ENCODE data around the gene CHDH. TPM values are rescaled to one million over a fixed set of nuclear protein-coding genes. Genes with fewer than 3 reads are reported as not detected.

The CHDH gene
- total RNA-seq, 3 donors from 2014 or later (not counting 1 experiment from before 2014, with no cell fraction given): 0.02 to 1.6 (median 0.09) TPM

DNA sequence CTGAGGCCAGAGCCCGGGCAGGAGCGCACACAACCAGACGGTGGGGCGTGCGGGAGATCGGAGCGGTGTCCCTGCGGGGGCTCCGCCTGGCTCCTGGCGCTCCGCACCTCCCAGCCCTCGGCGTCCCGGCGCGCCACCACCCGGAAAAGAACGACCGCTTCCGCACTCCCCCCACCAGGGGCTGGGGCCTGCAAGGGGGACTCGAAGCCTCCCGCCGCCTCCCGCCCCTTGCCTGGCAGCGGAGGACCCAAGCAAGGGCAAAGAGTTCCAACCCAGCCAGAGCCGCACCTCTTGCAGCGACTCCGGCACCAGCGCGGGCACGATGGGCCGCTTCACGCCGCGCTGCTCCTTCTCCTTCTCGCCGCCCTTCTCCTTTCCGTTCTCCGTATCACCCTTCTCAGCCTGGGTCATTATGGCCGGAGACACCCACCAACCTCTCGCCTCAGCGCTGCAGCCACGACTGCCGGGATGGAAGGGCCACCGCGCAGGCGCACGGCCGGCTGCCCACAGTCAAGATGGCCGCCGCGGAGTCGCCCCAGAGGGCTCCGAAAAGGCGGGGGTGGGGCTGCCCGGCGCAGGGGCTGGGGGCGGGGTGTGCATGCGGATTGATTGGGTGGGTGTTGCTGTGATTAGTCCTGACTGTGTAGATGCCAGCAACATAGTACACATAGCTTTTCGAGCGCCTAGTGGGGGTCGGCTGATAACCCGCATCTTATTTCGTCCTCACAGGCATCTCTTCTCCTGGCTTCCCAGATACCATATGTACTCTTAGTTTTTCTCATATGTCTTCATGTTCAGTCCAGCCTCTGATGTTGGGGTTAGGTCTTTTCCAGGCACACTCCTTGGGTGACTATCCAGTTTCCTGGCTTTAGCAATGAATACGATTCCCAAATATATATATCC is 35.7 kb upstream of the CHDH start, which contains the start of gene ACTR8:
TSS of gene ACTR8 (minus strand) at position 462 of the 903 bp plus-strand sequence. CDS start at position 411, 51 bp downstream.
- ATAC-seq: peak; percentile 89 to 94 (median 90)
- Mint-ChIP-seq H3K36me3 (peaks cover 16% of the 10 kb centered on the region), H3K4me3 (peak within 1 kb of the TSS; percentile 99), H3K9me3 (no peaks in the 10 kb centered on the region), H3K27me3 (ENCODE audit: low read depth in 2 of 2) (no peaks in the 10 kb centered on the region), H3K4me1 (peaks cover 32 to 33% of the 10 kb centered on the region in 2 donors), H3K27ac (peak within 1 kb of the TSS; percentile 88 to 95)
- Histone ChIP-seq H3K27me3 (ENCODE audit: control insufficient read depth, insufficient read depth, low read length) (no peaks in the 10 kb centered on the region), H3K4me3 (ENCODE audit: low read length) (peak within 1 kb of the TSS; percentile 84), H3K9me3 (ENCODE audit: control insufficient read depth, insufficient read depth, low read length) (no peaks in the 10 kb centered on the region), H3K27ac (ENCODE audit: low read length) (peak within 1 kb of the TSS; percentile 80), H3K36me3 (ENCODE audit: control insufficient read depth, insufficient read depth, low read length) (peaks cover 48% of the 10 kb centered on the region), H3K4me1 (ENCODE audit: control insufficient read depth, insufficient read depth, low read length) (peaks cover 11% of the 10 kb centered on the region)
- TF ChIP-seq CTCF (IDR thresholded peaks at IDR 0.05): no peak
- intact Hi-C loops (cut with micrococcal nuclease): no loop called here
- DNase-seq: peak; percentile 84 to 90
- 1% methylated on average over 65 of the region's 65 CpGs for whole genome bisulfite sequencing (ENCODE audit: insufficient coverage)

- ATAC-seq: no peak
- WGBS (ENCODE audit: insufficient coverage): 86% methylated on average over 10 of the region's 10 CpGs
- H3K4me3 ChIP-seq (ENCODE audit: low read length): peak overlapping the region; percentile 84
- H3K27me3 Mint-ChIP-seq (ENCODE audit: low read depth in 2 of 2): no peaks in the 10 kb centered on the region
- H3K27ac Mint-ChIP-seq: peak overlapping the region; percentile 88 to 95
- H3K36me3 ChIP-seq (ENCODE audit: control insufficient read depth, insufficient read depth, low read length): peaks cover 54% of the 10 kb centered on the region
- no peak overlapping the region for H3K27ac ChIP-seq (ENCODE audit: low read length)
- H3K4me3 Mint-ChIP-seq: peak overlapping the region; percentile 99
- H3K9me3 ChIP-seq (ENCODE audit: control insufficient read depth, insufficient read depth, low read length): no peaks in the 10 kb centered on the region
- peaks cover 11% of the 10 kb centered on the region for H3K4me1 ChIP-seq (ENCODE audit: control insufficient read depth, insufficient read depth, low read length)
- H3K4me1 Mint-ChIP-seq: peaks cover 32 to 33% of the 10 kb centered on the region in 2 donors
- peaks cover 24% of the 10 kb centered on the region for H3K36me3 Mint-ChIP-seq
- TF ChIP-seq CTCF (IDR thresholded peaks at IDR 0.05): no peak
- H3K27me3 ChIP-seq (ENCODE audit: control insufficient read depth, insufficient read depth, low read length): no peaks in the 10 kb centered on the region
- H3K9me3 Mint-ChIP-seq: no peaks in the 10 kb centered on the region
- no peak for DNase-seq
- intact Hi-C loops (cut with micrococcal nuclease): no loop called here
These were observed 34.5 kb upstream of the CHDH start for GRCh38 chr3:53880396-53881345.

- no peaks in the 10 kb centered on the region for H3K4me1 ChIP-seq (ENCODE audit: control insufficient read depth, insufficient read depth, low read length)
- H3K27me3 Mint-ChIP-seq (ENCODE audit: low read depth in 2 of 2): no peaks in the 10 kb centered on the region
- H3K4me3 Mint-ChIP-seq: no peak overlapping the region
- TF ChIP-seq CTCF (IDR thresholded peaks at IDR 0.05): no peak
- H3K27ac ChIP-seq (ENCODE audit: low read length): no peak overlapping the region
- DNase-seq (no peak), ATAC-seq (no peak)
- H3K4me3 ChIP-seq (ENCODE audit: low read length): no peak overlapping the region
- H3K27ac Mint-ChIP-seq: no peak overlapping the region
- no peaks in the 10 kb centered on the region for H3K9me3 ChIP-seq (ENCODE audit: control insufficient read depth, insufficient read depth, low read length)
- intact Hi-C loops (cut with micrococcal nuclease): no loop called here
- no peaks in the 10 kb centered on the region for H3K27me3 ChIP-seq (ENCODE audit: control insufficient read depth, insufficient read depth, low read length)
- no peaks in the 10 kb centered on the region for H3K9me3 Mint-ChIP-seq
- H3K36me3 Mint-ChIP-seq: peaks cover 21% of the 10 kb centered on the region
- H3K36me3 ChIP-seq (ENCODE audit: control insufficient read depth, insufficient read depth, low read length): peaks cover 54% of the 10 kb centered on the region
- WGBS (ENCODE audit: insufficient coverage): 95% methylated on average over 4 of the region's 5 CpGs
- H3K4me1 Mint-ChIP-seq: peaks cover 12 to 29% of the 10 kb centered on the region in 2 donors
These were observed 19.7 kb upstream of the CHDH start for GRCh38 chr3:53865732-53866499.
